ENCODE data around the gene FAAP24. TPM values are rescaled to one million over a fixed set of nuclear protein-coding genes. Genes with fewer than 3 reads are reported as not detected.
"Not testable (repeated sequence)": the region's sequence is repeated elsewhere in the genome, so short reads cannot be mapped to it uniquely, and the experiment has no call there.

FAAP24 gene
- total RNA-seq, 1 donor from 2014 or later = 3.5 TPM

DNA sequence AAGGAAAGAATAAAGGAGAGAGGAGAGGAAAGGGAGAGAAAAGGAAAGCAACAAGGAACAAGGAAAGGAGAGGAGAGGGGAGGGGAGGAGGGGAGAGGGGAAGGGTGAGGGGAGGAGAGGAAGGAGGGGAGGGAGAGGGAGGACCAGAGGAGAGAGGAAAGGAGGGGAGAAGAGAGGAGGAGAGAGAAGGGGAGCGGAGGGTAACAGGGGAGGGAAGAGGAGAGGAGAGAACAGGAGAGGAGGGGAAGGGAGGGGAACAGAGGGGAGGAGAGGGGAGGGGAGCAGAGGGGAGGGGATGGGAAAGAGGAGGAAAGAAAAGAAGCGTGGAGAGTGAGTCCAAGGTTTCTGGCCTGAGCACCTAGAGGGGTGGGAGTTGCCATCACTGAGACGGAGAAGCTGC is 26.7 kb downstream of the FAAP24 start:
- DNase-seq (ENCODE audit: low read depth, low spot score) = no peak

DNA sequence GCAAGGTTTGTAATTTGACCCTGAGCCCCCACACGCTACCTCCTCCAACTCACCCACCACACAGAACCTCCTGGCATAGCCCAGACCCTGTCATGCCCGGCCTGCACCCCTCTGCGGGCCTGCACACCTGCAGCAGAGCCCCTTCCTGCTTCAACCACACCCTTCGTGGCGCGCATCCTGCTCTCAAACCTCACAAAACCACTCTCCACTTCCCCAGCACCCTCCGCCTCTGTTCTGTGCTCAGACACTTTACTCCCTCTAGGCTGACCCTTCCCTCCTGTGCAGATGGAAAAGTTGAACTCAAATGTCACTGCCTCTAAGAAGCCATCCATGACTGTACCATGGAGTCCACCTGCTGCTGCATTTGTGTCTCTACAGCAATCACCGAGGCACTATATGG is 28.5 kb downstream of the FAAP24 start:
- DNase-seq (ENCODE audit: low read depth, low spot score) = no peak

DNA sequence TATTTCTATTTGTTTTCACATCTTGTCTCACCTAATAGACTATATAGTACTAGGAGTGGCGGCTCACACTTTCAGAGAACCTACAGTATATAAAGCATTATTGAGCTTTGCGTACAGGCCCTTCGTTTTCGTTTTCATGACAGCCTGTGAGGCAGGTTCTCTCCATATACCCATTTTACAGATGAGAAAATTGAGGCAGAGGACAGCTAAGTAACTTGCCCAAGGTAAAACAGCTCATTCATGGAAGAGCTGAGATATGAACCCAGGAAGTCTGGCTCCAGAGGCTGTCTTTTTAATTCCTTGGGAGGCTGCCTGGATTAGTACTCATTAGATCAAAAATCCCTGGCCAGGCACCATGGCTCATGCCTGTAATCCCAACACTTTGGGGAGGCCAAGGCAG is 28.9 kb downstream of the FAAP24 start:
- no peak for DNase-seq (ENCODE audit: low read depth, low spot score)

DNA sequence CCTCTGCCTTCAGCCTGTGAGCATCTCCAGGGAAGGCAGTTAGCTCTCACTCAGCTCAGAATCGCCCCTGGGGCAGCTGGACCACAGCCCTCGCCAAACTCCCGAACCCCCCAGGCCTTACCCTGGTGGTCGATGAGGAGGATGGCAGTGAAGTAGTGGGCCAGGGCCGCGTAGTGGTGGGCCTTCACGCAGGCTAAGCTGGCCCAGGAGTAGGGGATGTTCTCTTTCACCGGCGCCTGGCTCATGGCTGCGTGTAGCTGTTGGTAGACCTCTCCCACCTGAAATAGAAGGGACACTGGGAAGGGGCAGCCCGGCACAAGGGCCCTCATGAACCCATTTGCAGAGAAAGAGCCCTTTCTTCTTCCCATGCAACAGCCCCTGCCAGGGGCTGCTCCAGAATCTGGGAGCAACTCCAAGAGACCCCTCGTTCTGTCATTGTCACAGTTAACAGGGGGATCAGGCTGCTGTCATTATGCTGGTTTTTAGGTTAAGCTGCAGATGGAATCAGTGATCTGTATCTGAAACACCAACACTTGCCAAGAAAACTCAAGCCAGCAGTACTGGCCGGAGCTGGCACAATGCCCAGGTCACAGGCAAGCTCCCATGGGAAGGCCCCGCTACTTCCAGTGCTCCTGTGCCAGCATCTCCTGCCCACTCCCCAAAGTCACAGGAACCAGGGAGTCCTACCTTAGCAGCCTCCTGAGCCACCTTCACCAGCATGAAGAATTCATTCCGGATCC is 30.3 kb downstream of the FAAP24 start:
- not testable (repeated sequence) for DNase-seq (ENCODE audit: low read depth, low spot score)

DNA sequence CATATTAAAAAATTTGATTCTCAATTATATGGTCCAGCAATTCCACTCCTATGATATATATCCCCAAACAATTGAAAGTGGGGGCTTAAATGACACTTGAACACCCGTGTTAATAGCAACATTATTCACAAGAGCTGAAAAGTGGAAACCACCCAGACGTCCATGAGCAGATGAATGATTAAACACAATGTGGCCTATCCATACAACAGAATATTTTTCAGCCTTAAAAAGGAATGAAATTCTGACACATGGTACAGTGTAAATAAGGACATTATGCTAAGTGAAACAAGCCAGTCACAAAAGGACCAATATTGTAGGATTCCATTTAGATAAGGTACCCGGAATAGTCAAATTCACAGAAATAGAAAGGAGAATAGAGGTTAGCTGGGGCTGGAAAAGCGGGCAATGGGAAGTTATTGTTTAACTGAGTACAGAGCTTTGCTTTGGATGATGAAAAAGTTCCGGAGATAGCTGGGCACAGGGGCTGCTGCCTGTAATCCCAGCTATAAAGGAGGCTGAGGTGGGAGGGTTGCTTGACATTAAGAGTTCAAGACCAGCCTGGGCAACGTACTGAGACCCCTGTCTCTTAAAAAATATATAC is 31.5 kb downstream of the FAAP24 start:
- not testable (repeated sequence) for DNase-seq (ENCODE audit: low read depth, low spot score)

DNA sequence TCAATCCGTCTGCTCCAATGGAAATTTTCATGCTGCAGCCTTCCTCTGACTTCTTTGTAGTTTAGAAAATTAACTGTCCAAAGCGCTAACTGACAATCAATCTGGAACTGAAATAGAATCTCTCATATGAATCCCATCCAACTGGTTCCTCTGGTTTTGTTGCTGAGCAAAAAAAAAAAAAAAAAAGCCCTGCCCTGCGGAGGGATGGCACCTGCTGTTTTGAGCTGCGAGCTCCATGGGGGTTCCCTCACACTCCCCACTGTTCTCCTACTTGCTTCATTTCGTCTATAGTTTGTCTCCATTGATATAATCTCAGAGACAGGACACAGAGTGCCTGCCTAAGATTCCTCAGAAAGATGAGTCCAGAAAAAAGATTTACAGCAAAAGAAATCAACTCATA is 33.4 kb downstream of the FAAP24 start:
- DNase-seq (ENCODE audit: low read depth, low spot score) = no peak

DNA sequence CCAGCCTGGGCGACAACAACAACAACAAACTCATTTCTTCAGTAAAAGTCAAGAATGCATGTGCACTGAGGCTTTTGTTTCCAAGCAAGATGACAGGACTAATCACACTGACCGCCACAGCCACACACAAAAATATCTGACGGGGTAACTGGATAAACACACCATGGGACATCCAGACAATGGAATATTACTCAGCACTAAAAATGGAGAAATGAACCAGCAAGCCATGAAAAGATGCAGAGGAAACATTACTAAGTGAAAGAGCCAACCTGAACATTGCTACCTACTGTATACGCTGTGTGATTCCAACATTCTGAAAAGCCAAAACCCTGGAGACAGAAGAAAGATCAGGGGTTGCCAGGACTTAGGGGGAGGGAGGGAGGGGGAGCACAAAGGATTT is 36.7 kb downstream of the FAAP24 start:
- no peak for DNase-seq (ENCODE audit: low read depth, low spot score)

DNA sequence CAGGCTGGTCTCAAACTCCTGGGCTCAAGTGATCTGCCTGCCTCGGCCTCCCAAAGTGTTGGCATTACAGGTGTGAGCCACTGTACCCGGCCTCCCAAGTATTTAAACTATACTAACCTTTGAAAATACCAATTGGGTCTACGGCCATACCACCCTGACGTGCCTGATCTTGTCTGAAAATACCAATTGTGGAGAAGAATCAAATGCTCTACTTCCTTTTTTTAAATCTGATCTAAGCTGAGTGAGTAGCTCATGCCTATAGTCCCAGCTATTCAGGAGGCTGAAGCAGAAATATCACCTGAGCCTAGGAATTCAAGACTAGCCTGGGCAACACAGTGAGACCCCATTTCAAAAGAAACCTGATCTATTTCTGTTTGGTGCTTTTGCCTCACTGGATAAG is 38.8 kb downstream of the FAAP24 start:
- not testable (repeated sequence) for DNase-seq (ENCODE audit: low read depth, low spot score)

DNA sequence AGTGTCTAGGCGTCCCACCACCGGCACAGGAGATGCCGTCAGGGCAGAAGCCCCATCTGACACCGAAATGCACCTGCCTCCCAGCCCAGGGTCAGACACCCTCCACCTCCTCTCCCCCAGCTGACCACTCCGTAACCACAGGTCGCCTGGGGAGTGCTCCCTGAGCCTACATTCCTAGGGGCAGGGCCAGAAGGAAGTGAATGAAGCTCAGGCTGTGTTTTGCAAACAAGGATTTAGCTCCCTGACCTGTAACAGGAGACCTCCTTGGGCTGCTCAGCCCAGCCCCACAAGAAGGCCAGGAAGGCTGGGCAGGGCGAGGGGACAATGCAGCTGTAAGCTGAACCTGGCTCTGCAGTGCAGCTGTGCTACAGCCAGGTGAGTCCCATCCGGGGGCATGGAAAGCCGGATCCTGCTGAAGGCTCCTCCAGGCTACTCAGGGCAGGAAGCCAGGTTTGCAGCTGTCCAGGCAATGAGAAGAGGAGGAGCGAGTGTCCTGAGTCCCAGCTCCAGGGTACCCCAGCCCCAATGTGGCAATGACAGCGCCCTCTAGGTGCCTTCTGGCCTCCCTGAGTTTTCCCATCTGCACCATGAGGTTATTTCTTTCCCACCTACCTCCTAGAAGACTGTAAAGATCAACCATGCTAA is 50.6 kb downstream of the FAAP24 start:
- DNase-seq (ENCODE audit: low read depth, low spot score) = no peak

DNA sequence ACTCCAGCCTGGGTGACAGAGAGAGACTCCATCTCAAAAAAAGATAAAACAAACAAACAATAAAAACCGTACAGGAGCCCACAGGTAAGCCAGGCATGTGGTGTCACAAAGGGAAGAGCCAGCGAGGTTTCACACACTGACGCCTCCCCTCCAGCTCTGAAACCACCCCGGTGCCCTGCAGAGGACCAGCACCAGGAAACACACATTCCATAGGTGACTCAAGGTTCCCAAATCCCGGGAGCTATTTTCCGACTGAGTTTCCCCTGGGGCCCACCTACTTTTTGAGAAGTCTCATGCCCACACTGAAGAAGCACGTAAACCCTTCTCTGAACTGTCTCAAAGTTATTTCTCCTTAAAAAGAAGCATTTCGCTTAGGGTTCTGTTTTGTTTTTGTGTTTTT is 52.4 kb downstream of the FAAP24 start:
- no peak for DNase-seq (ENCODE audit: low read depth, low spot score)

DNA sequence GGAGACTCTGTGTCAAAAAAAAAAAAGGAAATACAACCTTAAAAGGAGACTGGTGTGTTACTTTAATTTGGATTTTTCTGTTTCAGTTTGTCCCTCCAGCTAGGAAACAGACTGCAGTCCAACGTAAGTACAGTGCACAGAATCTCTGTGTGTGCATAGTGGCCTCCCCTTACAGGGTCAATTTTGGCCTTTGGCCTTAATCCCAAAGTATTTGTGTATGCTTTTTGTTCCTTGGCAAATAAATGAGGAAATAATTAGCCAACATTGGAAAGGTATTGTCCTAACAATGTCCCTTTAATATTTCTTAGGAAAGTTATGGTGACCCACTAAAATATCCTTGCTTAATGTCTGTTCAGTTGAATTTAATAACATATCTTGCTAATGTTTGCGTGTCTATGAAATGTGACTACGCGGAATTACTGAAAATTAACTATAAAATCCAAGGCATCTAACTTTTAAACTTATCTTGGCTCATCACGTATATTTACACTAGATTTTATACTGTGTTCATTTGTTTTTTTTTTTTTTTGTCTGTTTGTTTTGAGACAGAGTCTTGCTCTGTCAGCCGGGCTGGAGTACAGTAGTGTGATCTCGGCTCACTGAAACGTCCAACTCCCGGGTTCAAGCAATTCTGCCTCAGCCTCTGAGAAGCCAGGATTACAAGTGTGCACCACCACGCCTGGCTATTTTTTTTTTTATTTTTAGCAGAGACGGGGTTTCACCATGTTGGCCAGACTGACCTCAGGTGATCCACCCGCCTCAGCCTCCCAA is 53.6 kb downstream of the FAAP24 start:
- not testable (repeated sequence) for DNase-seq (ENCODE audit: low read depth, low spot score)

DNA sequence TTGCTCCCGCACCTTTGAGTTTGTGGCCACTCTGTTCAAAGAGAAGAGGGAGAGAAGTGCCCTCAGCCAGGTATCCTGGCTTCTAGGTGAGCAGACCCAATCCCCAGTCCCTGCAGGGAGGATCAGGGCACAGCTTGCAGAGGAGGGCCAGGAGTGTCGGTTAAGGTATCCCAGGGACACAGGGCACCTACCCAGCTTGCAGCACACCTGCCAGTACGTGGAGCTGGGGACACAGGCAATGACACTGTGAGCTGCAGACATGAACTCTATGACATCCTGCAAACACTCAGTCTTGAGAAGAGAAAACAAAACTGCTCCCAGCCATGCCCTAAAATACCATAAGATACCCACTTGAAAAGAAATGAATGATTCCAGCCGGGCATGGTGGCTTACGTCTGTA is 54.6 kb downstream of the FAAP24 start:
- not testable (repeated sequence) for DNase-seq (ENCODE audit: low read depth, low spot score)

Other genes with a start within 250 kb of the FAAP24 start
- gene SLC7A9, start 102.5 kb upstream of the FAAP24 start, total RNA-seq = not detected in 2 replicates
- gene CEP89, start 284 bp upstream of the FAAP24 start, total RNA-seq = 10.6 and 11.2 TPM in 2 replicates
- gene RHPN2, start 92.6 kb downstream of the FAAP24 start, total RNA-seq = 2.4 and 3.3 TPM in 2 replicates
- 7.1 and 7.3 TPM in 2 replicates for gene GPATCH1, start 108.9 kb downstream of the FAAP24 start, total RNA-seq
- gene WDR88, start 159.9 kb downstream of the FAAP24 start, total RNA-seq = 0.14 TPM in 1 of 2 replicates, not detected in the other
- 11.1 and 12.0 TPM in 2 replicates for gene LRP3, start 222.1 kb downstream of the FAAP24 start, total RNA-seq